SU-DHL-6 (cell line): ENCODE data around the gene ARHGAP22.

Experiments
- EZH2phosphoT487 ChIP-seq: fragments of 200-600 bp; sonication (generic), shearing (Covaris generic); conservative IDR thresholded peaks from 2 replicates; pipeline ENCODE4 v1.6.1; 2018; ENCODE audit warnings: mild to moderate bottlenecking, antibody characterized with exemption, low read length, moderate library complexity, mixed read lengths
- TF ChIP-seq, protein P1 (sequence below): fragments of 200-600 bp; sonication (generic); IDR thresholded peaks from one replicate; pipeline ENCODE4 v1.5.1; 2017; ENCODE audit warnings: antibody characterized with exemption, mild to moderate bottlenecking, low read length, moderate library complexity; ENCODE audit not compliant: insufficient read depth, poor library complexity, severe bottlenecking

DNA sequence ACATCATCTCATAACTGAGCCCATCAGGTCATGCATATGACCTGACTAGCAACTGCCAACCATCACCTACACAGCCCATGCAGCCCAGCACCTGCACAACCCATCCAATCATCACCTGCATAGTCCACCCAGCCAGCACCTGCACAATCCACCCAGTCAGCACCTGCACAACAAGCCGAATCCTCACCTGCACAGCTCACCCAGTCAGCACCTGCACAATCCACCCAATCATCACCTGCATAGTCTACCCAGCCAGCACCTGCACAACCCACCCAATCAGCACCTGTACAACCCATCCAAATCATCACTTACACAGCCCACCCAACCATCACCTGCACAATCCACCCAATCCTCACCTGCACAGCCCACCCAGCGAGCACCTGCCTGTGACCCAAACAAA is 46.4 kb upstream of the ARHGAP22 start:
- TF ChIP-seq, protein P1, sequence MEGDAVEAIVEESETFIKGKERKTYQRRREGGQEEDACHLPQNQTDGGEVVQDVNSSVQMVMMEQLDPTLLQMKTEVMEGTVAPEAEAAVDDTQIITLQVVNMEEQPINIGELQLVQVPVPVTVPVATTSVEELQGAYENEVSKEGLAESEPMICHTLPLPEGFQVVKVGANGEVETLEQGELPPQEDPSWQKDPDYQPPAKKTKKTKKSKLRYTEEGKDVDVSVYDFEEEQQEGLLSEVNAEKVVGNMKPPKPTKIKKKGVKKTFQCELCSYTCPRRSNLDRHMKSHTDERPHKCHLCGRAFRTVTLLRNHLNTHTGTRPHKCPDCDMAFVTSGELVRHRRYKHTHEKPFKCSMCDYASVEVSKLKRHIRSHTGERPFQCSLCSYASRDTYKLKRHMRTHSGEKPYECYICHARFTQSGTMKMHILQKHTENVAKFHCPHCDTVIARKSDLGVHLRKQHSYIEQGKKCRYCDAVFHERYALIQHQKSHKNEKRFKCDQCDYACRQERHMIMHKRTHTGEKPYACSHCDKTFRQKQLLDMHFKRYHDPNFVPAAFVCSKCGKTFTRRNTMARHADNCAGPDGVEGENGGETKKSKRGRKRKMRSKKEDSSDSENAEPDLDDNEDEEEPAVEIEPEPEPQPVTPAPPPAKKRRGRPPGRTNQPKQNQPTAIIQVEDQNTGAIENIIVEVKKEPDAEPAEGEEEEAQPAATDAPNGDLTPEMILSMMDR, result no peak
- TF ChIP-seq EZH2phosphoT487, result no peak
